Measurements from ENCODE around the gene UTY.

UTY gene

GRCh38 chrY:13445566-13445965, 34.3 kb downstream of the UTY start:
- Histone ChIP-seq H3K4me3 (replicated peaks; ENCODE audit: low read depth, low read length) (no peak overlapping the region), H3K27me3 (replicated peaks; ENCODE audit: control insufficient read depth, insufficient read depth, low read length) (no peaks in the 10 kb centered on the region), H3K36me3 (ENCODE audit: control insufficient read depth, insufficient read depth, low read length) (no peaks in the 10 kb centered on the region)
- TF ChIP-seq, protein P1, sequence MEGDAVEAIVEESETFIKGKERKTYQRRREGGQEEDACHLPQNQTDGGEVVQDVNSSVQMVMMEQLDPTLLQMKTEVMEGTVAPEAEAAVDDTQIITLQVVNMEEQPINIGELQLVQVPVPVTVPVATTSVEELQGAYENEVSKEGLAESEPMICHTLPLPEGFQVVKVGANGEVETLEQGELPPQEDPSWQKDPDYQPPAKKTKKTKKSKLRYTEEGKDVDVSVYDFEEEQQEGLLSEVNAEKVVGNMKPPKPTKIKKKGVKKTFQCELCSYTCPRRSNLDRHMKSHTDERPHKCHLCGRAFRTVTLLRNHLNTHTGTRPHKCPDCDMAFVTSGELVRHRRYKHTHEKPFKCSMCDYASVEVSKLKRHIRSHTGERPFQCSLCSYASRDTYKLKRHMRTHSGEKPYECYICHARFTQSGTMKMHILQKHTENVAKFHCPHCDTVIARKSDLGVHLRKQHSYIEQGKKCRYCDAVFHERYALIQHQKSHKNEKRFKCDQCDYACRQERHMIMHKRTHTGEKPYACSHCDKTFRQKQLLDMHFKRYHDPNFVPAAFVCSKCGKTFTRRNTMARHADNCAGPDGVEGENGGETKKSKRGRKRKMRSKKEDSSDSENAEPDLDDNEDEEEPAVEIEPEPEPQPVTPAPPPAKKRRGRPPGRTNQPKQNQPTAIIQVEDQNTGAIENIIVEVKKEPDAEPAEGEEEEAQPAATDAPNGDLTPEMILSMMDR (IDR thresholded peaks at IDR 0.05; ENCODE audit: insufficient read depth, low read length, poor library complexity, severe bottlenecking): no peak
- DNase-seq (ENCODE audit: extremely low read depth, insufficient read length): no peak

DNA sequence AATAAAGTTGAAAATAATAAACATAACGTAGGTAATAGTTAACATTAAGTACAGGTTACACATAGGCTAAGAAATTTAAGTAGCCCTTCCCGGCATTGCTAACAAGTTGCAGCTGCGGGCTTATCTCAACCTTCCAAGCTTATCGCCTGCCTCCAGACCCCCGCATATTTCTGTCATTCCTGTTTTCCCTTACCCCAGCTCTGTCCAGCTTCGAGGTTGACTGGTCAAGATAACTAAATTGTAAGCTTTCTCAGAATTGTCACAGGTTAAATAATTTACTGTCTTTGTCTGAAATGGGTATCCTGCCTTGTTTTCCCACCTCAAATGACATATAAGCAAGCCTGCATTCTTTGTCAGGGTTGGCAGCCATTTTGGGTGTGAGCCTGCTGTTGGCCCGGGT, 36.7 kb downstream of the UTY start:
- DNase-seq (ENCODE audit: extremely low read depth, insufficient read length): no peak
- no peak overlapping the region for H3K4me3 ChIP-seq (replicated peaks; ENCODE audit: low read depth, low read length)
- no peaks in the 10 kb centered on the region for H3K36me3 ChIP-seq (ENCODE audit: control insufficient read depth, insufficient read depth, low read length)
- TF ChIP-seq, protein P1 (IDR thresholded peaks at IDR 0.05; ENCODE audit: insufficient read depth, low read length, poor library complexity, severe bottlenecking): no peak
- H3K27me3 ChIP-seq (replicated peaks; ENCODE audit: control insufficient read depth, insufficient read depth, low read length): no peaks in the 10 kb centered on the region

- DNase-seq (ENCODE audit: extremely low read depth, insufficient read length): no peak
- H3K4me3 ChIP-seq (replicated peaks; ENCODE audit: low read depth, low read length): no peak overlapping the region
- TF ChIP-seq, protein P1 (IDR thresholded peaks at IDR 0.05; ENCODE audit: insufficient read depth, low read length, poor library complexity, severe bottlenecking): no peak
- H3K36me3 ChIP-seq (ENCODE audit: control insufficient read depth, insufficient read depth, low read length): no peaks in the 10 kb centered on the region
- H3K27me3 ChIP-seq (replicated peaks; ENCODE audit: control insufficient read depth, insufficient read depth, low read length): no peaks in the 10 kb centered on the region
These were observed 39.0 kb downstream of the UTY start for GRCh38 chrY:13440811-13441210.

GRCh38 chrY:13435968-13436937, 43.6 kb downstream of the UTY start:
- Histone ChIP-seq H3K36me3 (ENCODE audit: control insufficient read depth, insufficient read depth, low read length) (no peaks in the 10 kb centered on the region), H3K4me3 (replicated peaks; ENCODE audit: low read depth, low read length) (no peak overlapping the region)
- DNase-seq (ENCODE audit: extremely low read depth, insufficient read length): no peak

DNA sequence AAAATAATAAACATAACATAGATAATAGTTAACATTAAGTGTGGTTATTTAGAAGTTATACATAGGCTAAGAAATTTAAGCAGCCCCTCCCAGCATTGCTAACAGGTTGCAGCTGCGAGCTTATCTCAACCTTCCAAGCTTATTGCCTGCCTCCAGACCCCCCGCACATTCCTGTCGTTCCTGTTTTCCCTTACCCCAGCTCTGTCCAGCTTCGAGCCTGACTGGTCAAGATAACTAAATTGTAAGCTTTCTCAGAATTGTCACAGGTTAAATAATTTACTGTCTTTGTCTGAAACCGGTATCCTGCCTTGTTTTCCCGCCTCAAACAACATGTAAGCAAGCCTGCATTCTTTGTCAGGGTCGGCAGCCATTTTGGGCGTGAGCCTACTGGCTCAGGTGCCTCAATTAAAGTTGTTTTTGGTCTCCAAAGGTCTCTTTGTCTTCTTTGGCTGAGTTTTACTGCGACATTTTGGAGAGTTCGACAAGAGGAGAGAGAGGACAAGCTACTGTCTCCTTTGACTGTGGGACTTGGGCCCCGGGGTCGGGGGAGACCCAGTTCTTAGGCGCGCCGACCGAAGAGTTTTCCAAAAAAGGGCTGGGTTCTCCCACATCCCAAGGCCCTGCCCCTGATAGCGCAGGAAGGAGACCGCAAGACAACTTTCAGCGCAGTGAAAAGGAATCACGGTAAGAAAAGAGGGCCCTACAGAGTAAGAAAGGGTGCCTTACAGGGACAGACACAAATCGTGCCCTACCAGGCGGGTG, 44.4 kb downstream of the UTY start:
- TF ChIP-seq, protein P1 (IDR thresholded peaks at IDR 0.05; ENCODE audit: insufficient read depth, low read length, poor library complexity, severe bottlenecking): no peak
- Histone ChIP-seq H3K4me3 (replicated peaks; ENCODE audit: low read depth, low read length) (no peak overlapping the region), H3K36me3 (ENCODE audit: control insufficient read depth, insufficient read depth, low read length) (no peaks in the 10 kb centered on the region), H3K27me3 (replicated peaks; ENCODE audit: control insufficient read depth, insufficient read depth, low read length) (no peaks in the 10 kb centered on the region)
- no peak for DNase-seq (ENCODE audit: extremely low read depth, insufficient read length)

More at GRCh38 chrY:13435968-13436937, 43.6 kb downstream of the UTY start:
- H3K27me3 ChIP-seq (replicated peaks; ENCODE audit: control insufficient read depth, insufficient read depth, low read length): no peaks in the 10 kb centered on the region
- TF ChIP-seq, protein P1 (IDR thresholded peaks at IDR 0.05; ENCODE audit: insufficient read depth, low read length, poor library complexity, severe bottlenecking): no peak

Measured in GM06990 (cell line).